ENCODE measurements around the gene CST6. TPM values are rescaled to one million over a fixed set of nuclear protein-coding genes. Genes with fewer than 3 reads are reported as not detected.
A peak's percentile ranks its signal among the peaks of the same experiment; 100 is the strongest.

CST6 gene
- total and polyA plus RNA-seq, 4 donors: not detected

DNA sequence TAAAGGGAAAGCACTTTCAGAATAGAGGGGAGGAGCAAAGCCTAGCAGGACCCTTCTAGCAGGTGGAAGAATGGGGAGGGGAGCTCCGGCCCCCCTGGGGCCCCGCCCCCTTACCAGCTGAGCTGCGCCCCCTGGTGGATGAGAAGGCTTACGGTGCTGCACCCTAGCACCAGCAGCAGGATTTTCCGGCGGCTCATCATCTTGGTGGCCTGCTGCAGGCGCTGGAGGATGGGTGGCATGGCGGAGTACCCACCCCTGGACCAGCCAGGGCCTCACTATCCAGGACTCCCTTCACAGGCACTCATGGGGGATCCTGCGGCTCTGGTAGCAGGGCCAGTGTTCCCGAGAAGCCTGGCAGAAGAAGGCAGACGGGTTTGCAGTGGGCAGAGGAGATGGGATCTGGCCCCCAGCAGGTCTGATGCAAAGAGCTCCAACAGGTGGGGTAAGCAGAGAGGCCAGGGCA is 33.4 kb downstream of the CST6 start:
- TF ChIP-seq RXRA (IDR thresholded peaks at IDR 0.05) (no peak), RAD21 (IDR thresholded peaks at IDR 0.05) (peak in 1 of 2 donors; percentile 68)
- TF ChIP-seq, protein P1, sequence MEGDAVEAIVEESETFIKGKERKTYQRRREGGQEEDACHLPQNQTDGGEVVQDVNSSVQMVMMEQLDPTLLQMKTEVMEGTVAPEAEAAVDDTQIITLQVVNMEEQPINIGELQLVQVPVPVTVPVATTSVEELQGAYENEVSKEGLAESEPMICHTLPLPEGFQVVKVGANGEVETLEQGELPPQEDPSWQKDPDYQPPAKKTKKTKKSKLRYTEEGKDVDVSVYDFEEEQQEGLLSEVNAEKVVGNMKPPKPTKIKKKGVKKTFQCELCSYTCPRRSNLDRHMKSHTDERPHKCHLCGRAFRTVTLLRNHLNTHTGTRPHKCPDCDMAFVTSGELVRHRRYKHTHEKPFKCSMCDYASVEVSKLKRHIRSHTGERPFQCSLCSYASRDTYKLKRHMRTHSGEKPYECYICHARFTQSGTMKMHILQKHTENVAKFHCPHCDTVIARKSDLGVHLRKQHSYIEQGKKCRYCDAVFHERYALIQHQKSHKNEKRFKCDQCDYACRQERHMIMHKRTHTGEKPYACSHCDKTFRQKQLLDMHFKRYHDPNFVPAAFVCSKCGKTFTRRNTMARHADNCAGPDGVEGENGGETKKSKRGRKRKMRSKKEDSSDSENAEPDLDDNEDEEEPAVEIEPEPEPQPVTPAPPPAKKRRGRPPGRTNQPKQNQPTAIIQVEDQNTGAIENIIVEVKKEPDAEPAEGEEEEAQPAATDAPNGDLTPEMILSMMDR (IDR thresholded peaks at IDR 0.05; ENCODE audit: low read depth, low read length, missing input control): peak; percentile 86
- no peak overlapping the region for H3K27ac ChIP-seq (ENCODE audit: low read depth in 1 of 2, low read length in 2 of 2)
- no peak overlapping the region for H3K9ac ChIP-seq (ENCODE audit: low read depth in 1 of 2, low read length in 2 of 2)
- no peak overlapping the region for H3K4me3 ChIP-seq (ENCODE audit: low read depth in 1 of 3, low read length in 3 of 3)
- no peaks in the 10 kb centered on the region for H3K36me3 ChIP-seq (ENCODE audit: control insufficient read depth in 4 of 4, insufficient read depth in 3 of 4, low read depth in 1 of 4, low read length in 3 of 4)
- peaks cover 0 to 5% (median 4%) of the 10 kb centered on the region in 4 donors for H3K4me1 ChIP-seq (ENCODE audit: control insufficient read depth in 4 of 4, insufficient read depth in 4 of 4, low read length in 3 of 4)
- 15% methylated on average over 11 of the region's 11 CpGs for WGBS
- H3K9me3 ChIP-seq (ENCODE audit: control insufficient read depth in 4 of 4, low read length in 3 of 4): no peaks in the 10 kb centered on the region
- H3K27me3 ChIP-seq (ENCODE audit: control insufficient read depth in 4 of 4, insufficient read depth in 4 of 4, low read length in 3 of 4): peaks cover 0 to 4% (median 0%) of the 10 kb centered on the region in 4 donors
- DNase-seq (ENCODE audit: low spot score): peak; percentile 77

DNA sequence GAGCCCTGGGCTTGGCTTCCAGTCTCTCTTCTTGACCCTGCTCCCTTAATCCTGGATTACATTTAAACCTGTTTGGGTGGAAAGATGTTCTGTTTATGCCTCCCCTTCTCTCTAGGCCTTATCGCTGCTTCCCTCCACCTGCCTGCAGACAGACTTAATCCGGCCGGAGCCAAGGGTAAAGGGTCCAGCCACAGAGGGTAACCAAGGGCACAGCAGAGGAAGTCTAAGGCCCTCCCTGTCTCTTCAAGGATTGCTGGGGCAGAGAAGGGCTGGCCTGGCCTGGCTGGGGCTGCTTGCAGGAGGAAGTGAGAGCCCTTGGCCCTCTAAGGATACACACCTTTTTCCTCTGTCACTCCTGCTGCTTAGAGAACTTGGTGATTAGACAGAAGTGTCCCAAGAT is 35.1 kb downstream of the CST6 start:
- Histone ChIP-seq H3K27me3 (ENCODE audit: control insufficient read depth in 4 of 4, insufficient read depth in 4 of 4, low read length in 3 of 4) (peaks cover 0 to 4% (median 0%) of the 10 kb centered on the region in 4 donors), H3K27ac (ENCODE audit: low read depth in 1 of 2, low read length in 2 of 2) (no peak overlapping the region), H3K9me3 (ENCODE audit: control insufficient read depth in 4 of 4, low read length in 3 of 4) (no peaks in the 10 kb centered on the region), H3K4me3 (ENCODE audit: low read depth in 1 of 3, low read length in 3 of 3) (no peak overlapping the region), H3K4me1 (ENCODE audit: control insufficient read depth in 4 of 4, insufficient read depth in 4 of 4, low read length in 3 of 4) (peaks cover 0 to 18% (median 10%) of the 10 kb centered on the region in 4 donors), H3K9ac (ENCODE audit: low read depth in 1 of 2, low read length in 2 of 2) (no peak overlapping the region), H3K36me3 (ENCODE audit: control insufficient read depth in 4 of 4, insufficient read depth in 3 of 4, low read depth in 1 of 4, low read length in 3 of 4) (no peaks in the 10 kb centered on the region)
- TF ChIP-seq GABPA (IDR thresholded peaks at IDR 0.05 in 1 of 2, conservative IDR thresholded peaks at IDR 0.05 in 1 of 2): no peak
- TF ChIP-seq HNF4A (conservative IDR thresholded peaks at IDR 0.05): no peak
- no peak for TF ChIP-seq TAF1 (conservative IDR thresholded peaks at IDR 0.05)
- TF ChIP-seq, protein P2, sequence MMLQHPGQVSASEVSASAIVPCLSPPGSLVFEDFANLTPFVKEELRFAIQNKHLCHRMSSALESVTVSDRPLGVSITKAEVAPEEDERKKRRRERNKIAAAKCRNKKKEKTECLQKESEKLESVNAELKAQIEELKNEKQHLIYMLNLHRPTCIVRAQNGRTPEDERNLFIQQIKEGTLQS (IDR thresholded peaks at IDR 0.05): no peak
- no peak for DNase-seq (ENCODE audit: low spot score)
- WGBS: 89% methylated on average over 3 of the region's 3 CpGs

DNA sequence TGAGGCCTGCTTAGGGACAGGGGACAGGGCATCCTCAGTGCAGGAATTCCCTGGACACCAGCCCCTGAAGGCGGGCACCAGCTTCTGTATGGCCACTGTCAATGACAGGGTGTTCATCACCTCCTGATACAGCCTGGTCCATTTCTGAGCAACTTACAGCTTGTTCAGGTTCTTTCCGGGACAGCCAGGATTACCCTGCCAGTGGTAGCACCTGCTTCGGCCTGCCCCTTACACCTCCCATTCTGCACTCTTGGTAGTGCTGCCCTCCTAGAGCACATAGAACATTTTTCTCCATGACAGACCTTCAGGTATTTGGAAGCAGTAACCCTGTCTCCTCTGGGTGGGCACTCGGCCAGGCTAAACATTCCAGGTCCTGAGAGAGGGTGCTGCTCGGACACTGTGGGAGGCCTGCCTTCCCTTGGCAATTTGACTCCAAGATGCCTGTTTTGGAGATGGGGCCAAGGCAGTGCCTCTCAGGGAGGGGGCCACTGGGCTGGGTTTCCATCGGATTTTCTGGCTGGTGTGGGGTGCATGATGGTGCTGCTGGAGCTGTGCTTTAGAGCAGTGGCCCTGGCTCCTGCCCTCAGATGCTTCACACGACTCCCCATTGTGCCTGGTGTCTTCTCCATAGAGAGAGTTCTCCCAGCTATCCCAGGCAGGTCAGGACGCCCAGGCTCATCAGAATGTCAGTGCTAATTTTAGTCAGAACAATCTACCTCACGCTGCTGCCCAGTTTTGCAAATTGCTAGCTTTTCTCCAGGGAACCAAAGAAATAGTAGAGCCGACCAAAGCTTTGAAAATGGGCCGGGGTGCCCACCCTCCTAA is 35.9 kb downstream of the CST6 start:
- no peaks in the 10 kb centered on the region for H3K9me3 ChIP-seq (ENCODE audit: control insufficient read depth in 4 of 4, low read length in 3 of 4)
- H3K36me3 ChIP-seq (ENCODE audit: control insufficient read depth in 4 of 4, insufficient read depth in 3 of 4, low read depth in 1 of 4, low read length in 3 of 4): no peaks in the 10 kb centered on the region
- H3K27ac ChIP-seq (ENCODE audit: low read depth in 1 of 2, low read length in 2 of 2): no peak overlapping the region
- peaks cover 0 to 4% (median 0%) of the 10 kb centered on the region in 4 donors for H3K27me3 ChIP-seq (ENCODE audit: control insufficient read depth in 4 of 4, insufficient read depth in 4 of 4, low read length in 3 of 4)
- peaks cover 0 to 20% (median 11%) of the 10 kb centered on the region in 4 donors for H3K4me1 ChIP-seq (ENCODE audit: control insufficient read depth in 4 of 4, insufficient read depth in 4 of 4, low read length in 3 of 4)
- H3K4me3 ChIP-seq (ENCODE audit: low read depth in 1 of 3, low read length in 3 of 3): no peak overlapping the region
- DNase-seq (ENCODE audit: low spot score): no peak
- H3K9ac ChIP-seq (ENCODE audit: low read depth in 1 of 2, low read length in 2 of 2): no peak overlapping the region
- 85% methylated on average over 11 of the region's 11 CpGs for WGBS
- no peak for TF ChIP-seq JUND (IDR thresholded peaks at IDR 0.05)
- TF ChIP-seq YY1 (IDR thresholded peaks at IDR 0.05): no peak
- TF ChIP-seq RXRA (IDR thresholded peaks at IDR 0.05): no peak
- no peak for TF ChIP-seq HNF4G (IDR thresholded peaks at IDR 0.05)
- TF ChIP-seq GABPA (IDR thresholded peaks at IDR 0.05 in 1 of 2, conservative IDR thresholded peaks at IDR 0.05 in 1 of 2): no peak
- no peak for TF ChIP-seq TAF1 (conservative IDR thresholded peaks at IDR 0.05)
- TF ChIP-seq SP1 (IDR thresholded peaks at IDR 0.05): no peak
- TF ChIP-seq, protein P3, sequence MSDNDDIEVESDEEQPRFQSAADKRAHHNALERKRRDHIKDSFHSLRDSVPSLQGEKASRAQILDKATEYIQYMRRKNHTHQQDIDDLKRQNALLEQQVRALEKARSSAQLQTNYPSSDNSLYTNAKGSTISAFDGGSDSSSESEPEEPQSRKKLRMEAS (IDR thresholded peaks at IDR 0.05): no peak
- no peak for TF ChIP-seq RAD21 (IDR thresholded peaks at IDR 0.05)
- TF ChIP-seq, protein P2 (IDR thresholded peaks at IDR 0.05): no peak
- no peak for TF ChIP-seq HNF4A (conservative IDR thresholded peaks at IDR 0.05)
- TF ChIP-seq FOXA2 (IDR thresholded peaks at IDR 0.05): no peak
- TF ChIP-seq FOXA1 (IDR thresholded peaks at IDR 0.05): no peak
- TF ChIP-seq, protein P4, sequence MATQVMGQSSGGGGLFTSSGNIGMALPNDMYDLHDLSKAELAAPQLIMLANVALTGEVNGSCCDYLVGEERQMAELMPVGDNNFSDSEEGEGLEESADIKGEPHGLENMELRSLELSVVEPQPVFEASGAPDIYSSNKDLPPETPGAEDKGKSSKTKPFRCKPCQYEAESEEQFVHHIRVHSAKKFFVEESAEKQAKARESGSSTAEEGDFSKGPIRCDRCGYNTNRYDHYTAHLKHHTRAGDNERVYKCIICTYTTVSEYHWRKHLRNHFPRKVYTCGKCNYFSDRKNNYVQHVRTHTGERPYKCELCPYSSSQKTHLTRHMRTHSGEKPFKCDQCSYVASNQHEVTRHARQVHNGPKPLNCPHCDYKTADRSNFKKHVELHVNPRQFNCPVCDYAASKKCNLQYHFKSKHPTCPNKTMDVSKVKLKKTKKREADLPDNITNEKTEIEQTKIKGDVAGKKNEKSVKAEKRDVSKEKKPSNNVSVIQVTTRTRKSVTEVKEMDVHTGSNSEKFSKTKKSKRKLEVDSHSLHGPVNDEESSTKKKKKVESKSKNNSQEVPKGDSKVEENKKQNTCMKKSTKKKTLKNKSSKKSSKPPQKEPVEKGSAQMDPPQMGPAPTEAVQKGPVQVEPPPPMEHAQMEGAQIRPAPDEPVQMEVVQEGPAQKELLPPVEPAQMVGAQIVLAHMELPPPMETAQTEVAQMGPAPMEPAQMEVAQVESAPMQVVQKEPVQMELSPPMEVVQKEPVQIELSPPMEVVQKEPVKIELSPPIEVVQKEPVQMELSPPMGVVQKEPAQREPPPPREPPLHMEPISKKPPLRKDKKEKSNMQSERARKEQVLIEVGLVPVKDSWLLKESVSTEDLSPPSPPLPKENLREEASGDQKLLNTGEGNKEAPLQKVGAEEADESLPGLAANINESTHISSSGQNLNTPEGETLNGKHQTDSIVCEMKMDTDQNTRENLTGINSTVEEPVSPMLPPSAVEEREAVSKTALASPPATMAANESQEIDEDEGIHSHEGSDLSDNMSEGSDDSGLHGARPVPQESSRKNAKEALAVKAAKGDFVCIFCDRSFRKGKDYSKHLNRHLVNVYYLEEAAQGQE (IDR thresholded peaks at IDR 0.05): no peak
- TF ChIP-seq, protein P1 (IDR thresholded peaks at IDR 0.05; ENCODE audit: low read depth, low read length, missing input control): no peak
- TF ChIP-seq EGR1 (IDR thresholded peaks at IDR 0.05; ENCODE audit: low read depth in 2 of 2): no peak
- no peak for TF ChIP-seq NR2F2 (IDR thresholded peaks at IDR 0.05)

All from liver (tissue), 9 donors.